ENCODE measurements around the gene FHOD1. TPM values are rescaled to one million over a fixed set of nuclear protein-coding genes. Genes with fewer than 3 reads are reported as not detected.

Gene FHOD1
- total and polyA plus RNA-seq, 2 of the 4 experiments (the other 2 are of a cell fraction): 13.8 to 64.0 TPM

DNA sequence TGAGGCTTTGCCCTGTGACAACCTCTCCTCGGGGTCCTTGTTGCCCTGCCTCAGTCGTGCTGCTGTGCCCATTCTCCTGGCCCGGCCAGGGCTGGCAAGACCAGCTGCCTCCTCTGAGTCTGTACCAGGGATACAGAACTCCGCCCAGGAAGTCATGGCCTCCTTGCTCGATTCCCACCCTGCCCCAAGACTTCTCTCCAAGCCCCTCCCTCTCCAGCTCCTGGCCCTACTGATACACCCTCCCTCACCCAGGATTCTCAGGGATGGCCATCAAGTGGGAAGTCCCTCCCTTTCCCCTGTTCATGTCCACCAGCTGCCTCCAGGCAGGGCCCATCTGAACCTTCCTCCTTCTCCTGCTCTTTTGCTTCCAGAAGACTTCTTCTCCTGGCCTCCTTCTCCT is 31.6 kb downstream of the FHOD1 start:
- ATAC-seq (ENCODE audit: low read depth): no peak
- H3K9me1 ChIP-seq (ENCODE audit: insufficient read depth, low read length): peaks cover 5% of the 10 kb centered on the region; the same call in 1 of the 2 replicates
- no peak overlapping the region for H2BK120ac ChIP-seq (ENCODE audit: low read depth, low read length)
- 66% methylated on average over 5 of the region's 5 CpGs; no CpG with 5 or more reads in 1 of the 2 experiments for WGBS, 2 experiments (ENCODE audit: extremely low coverage in 2 of 2, insufficient read length in 1 of 2)
- H4K8ac ChIP-seq (ENCODE audit: low read depth in 2 of 2, low read length in 2 of 2): no peak overlapping the region; a peak in 1 of 4 replicates
- H3K4ac ChIP-seq (ENCODE audit: low read depth, low read length): no peak overlapping the region
- H2BK20ac ChIP-seq (ENCODE audit: low read depth, low read length): no peak overlapping the region
- no peaks in the 10 kb centered on the region; a peak in 1 of 4 replicates for H3K79me1 ChIP-seq (ENCODE audit: low read depth in 1 of 2, low read length in 2 of 2)
- H2AK9ac ChIP-seq (replicated peaks; ENCODE audit: low read depth, low read length, poor library complexity): no peak overlapping the region
- no peaks in the 10 kb centered on the region for H3K4me1 ChIP-seq (ENCODE audit: control insufficient read depth, insufficient read depth, low read length)
- H3K14ac ChIP-seq (replicated peaks; ENCODE audit: low read depth, low read length): no peak overlapping the region
- CTCF ChIA-PET: no interaction called here
- H3K27me3 ChIP-seq (ENCODE audit: control insufficient read depth, insufficient read depth, low read length): no peaks in the 10 kb centered on the region
- no peak overlapping the region for H3K23ac ChIP-seq (ENCODE audit: low read depth, low read length)
- H3K9me3 ChIP-seq (ENCODE audit: control insufficient read depth, insufficient read depth, low read length): no peaks in the 10 kb centered on the region
- H4K20me1 ChIP-seq (ENCODE audit: insufficient read depth, low read length): no peaks in the 10 kb centered on the region
- no peak overlapping the region for H3K18ac ChIP-seq (ENCODE audit: low read depth, low read length)
- H3K4me3 ChIP-seq (ENCODE audit: insufficient read depth, low read depth, low read length): no peak overlapping the region
- POLR2A ChIA-PET (ENCODE audit: unreplicated experiment): no interaction called here
- H3K9ac ChIP-seq (ENCODE audit: low read depth, low read length): no peak overlapping the region
- no peak overlapping the region for H2BK5ac ChIP-seq (ENCODE audit: low read depth, low read length, poor library complexity, severe bottlenecking)
- dilution Hi-C loops (cut with HindIII; ENCODE audit: low sequenced_read_pairs, unreplicated experiment): no loop called here
- intact Hi-C loops (cut with micrococcal nuclease): no loop called here
- H2BK15ac ChIP-seq (ENCODE audit: low read depth, low read length): no peak overlapping the region
- in situ Hi-C loops (cut with MboI; ENCODE audit: low sequenced_read_pairs): no loop called here
- no peak overlapping the region for H3K27ac ChIP-seq (ENCODE audit: insufficient read depth, low read length)
- no peak overlapping the region for H3K56ac ChIP-seq (ENCODE audit: extremely low read depth, insufficient read depth, low read length)
- H4K91ac ChIP-seq (ENCODE audit: insufficient read depth, low read depth, low read length): no peak overlapping the region
- TF ChIP-seq RCOR1 (IDR thresholded peaks at IDR 0.05; ENCODE audit: insufficient replicate concordance, low read length): no peak
- no peak for TF ChIP-seq RFX5 (IDR thresholded peaks at IDR 0.05; ENCODE audit: low read depth, low read length)
- no peak for TF ChIP-seq RAD21 (IDR thresholded peaks at IDR 0.05; ENCODE audit: low read length)
- TF ChIP-seq FOS (IDR thresholded peaks at IDR 0.05; ENCODE audit: low read depth, low read length): no peak
- no peak for TF ChIP-seq CHD1 (IDR thresholded peaks at IDR 0.05; ENCODE audit: low read depth, low read length)
- TF ChIP-seq CEBPB (IDR thresholded peaks at IDR 0.05; ENCODE audit: low read depth, low read length): no peak
- no peak for TF ChIP-seq SMC3 (IDR thresholded peaks at IDR 0.05; ENCODE audit: low read depth, low read length)
- TF ChIP-seq NFE2L2 (IDR thresholded peaks at IDR 0.05; ENCODE audit: low read depth, low read length): no peak
- TF ChIP-seq, protein P1, sequence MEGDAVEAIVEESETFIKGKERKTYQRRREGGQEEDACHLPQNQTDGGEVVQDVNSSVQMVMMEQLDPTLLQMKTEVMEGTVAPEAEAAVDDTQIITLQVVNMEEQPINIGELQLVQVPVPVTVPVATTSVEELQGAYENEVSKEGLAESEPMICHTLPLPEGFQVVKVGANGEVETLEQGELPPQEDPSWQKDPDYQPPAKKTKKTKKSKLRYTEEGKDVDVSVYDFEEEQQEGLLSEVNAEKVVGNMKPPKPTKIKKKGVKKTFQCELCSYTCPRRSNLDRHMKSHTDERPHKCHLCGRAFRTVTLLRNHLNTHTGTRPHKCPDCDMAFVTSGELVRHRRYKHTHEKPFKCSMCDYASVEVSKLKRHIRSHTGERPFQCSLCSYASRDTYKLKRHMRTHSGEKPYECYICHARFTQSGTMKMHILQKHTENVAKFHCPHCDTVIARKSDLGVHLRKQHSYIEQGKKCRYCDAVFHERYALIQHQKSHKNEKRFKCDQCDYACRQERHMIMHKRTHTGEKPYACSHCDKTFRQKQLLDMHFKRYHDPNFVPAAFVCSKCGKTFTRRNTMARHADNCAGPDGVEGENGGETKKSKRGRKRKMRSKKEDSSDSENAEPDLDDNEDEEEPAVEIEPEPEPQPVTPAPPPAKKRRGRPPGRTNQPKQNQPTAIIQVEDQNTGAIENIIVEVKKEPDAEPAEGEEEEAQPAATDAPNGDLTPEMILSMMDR (conservative IDR thresholded peaks at IDR 0.05; ENCODE audit: low read depth, low read length): no peak
- TF ChIP-seq MAZ (IDR thresholded peaks at IDR 0.05; ENCODE audit: borderline replicate concordance, low read depth, low read length): no peak
- TF ChIP-seq, protein P2, sequence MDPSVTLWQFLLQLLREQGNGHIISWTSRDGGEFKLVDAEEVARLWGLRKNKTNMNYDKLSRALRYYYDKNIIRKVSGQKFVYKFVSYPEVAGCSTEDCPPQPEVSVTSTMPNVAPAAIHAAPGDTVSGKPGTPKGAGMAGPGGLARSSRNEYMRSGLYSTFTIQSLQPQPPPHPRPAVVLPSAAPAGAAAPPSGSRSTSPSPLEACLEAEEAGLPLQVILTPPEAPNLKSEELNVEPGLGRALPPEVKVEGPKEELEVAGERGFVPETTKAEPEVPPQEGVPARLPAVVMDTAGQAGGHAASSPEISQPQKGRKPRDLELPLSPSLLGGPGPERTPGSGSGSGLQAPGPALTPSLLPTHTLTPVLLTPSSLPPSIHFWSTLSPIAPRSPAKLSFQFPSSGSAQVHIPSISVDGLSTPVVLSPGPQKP (IDR thresholded peaks at IDR 0.05; ENCODE audit: borderline replicate concordance, low read depth, low read length): no peak
- TF ChIP-seq, protein P3, sequence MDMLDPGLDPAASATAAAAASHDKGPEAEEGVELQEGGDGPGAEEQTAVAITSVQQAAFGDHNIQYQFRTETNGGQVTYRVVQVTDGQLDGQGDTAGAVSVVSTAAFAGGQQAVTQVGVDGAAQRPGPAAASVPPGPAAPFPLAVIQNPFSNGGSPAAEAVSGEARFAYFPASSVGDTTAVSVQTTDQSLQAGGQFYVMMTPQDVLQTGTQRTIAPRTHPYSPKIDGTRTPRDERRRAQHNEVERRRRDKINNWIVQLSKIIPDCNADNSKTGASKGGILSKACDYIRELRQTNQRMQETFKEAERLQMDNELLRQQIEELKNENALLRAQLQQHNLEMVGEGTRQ (IDR thresholded peaks at IDR 0.05; ENCODE audit: low read depth, low read length): no peak
- TF ChIP-seq BHLHE40 (IDR thresholded peaks at IDR 0.05; ENCODE audit: low read depth, low read length): no peak
- no peak for TF ChIP-seq MXI1 (IDR thresholded peaks at IDR 0.05; ENCODE audit: borderline replicate concordance, low read depth, low read length)
- no TSS peak for BruUV-seq (replicated peaks)
- H2AFZ ChIP-seq (replicated peaks; ENCODE audit: low read length, poor library complexity): no peak overlapping the region
- peaks cover 4% of the 10 kb centered on the region; the same call in 1 of the 2 replicates for H3K36me3 ChIP-seq (ENCODE audit: control insufficient read depth, insufficient read depth, low read length)
- no peak overlapping the region for H4K5ac ChIP-seq (ENCODE audit: low read depth, low read length)
- DNase-seq: no peak
- H2AK5ac ChIP-seq (ENCODE audit: low read depth, low read length): no peak overlapping the region
- H3K4me2 ChIP-seq (ENCODE audit: low read depth, low read length): no peak overlapping the region
